Testis (tissue), 3 donors: ENCODE results near the gene LRP1B. TPM values are rescaled to one million over a fixed set of nuclear protein-coding genes. Genes with fewer than 3 reads are reported as not detected.

Experiments used
- DNase-seq: peaks from one replicate; pipeline ENCODE4 v3.0.0-alpha.2; 2019
- H3K27ac ChIP-seq, 2 donors: fragments of 200-600 bp; sonication (generic); one replicate each; pipeline ENCODE4 v1.5.1; 2019
- H3K27me3 ChIP-seq: fragments of 200-600 bp; sonication (generic); one replicate; pipeline ENCODE4 v1.5.1; 2019
- H3K36me3 ChIP-seq: fragments of 200-600 bp; sonication (generic); one replicate; pipeline ENCODE4 v1.5.1; 2017; ENCODE audit warnings: low read depth; ENCODE audit errors: missing control alignments
- H3K4me1 ChIP-seq: fragments of 200-600 bp; sonication (generic); one replicate; pipeline ENCODE4 v1.5.1; 2019
- H3K4me3 ChIP-seq, 2 donors: fragments of 200-600 bp; sonication (generic); one replicate each; pipeline ENCODE4 v1.5.1; 2017 to 2019
- H3K9me3 ChIP-seq: fragments of 200-600 bp; sonication (generic); one replicate; pipeline ENCODE4 v1.5.1; 2017
- POLR2A ChIP-seq: fragments of 450-650 bp; IDR thresholded peaks from one replicate; pipeline ENCODE4 v1.6.1; 2017; ENCODE audit warnings: antibody characterized with exemption, mild to moderate bottlenecking, moderate library complexity
- WGBS, 2 donors: methylation state at CpG; one replicate each; pipeline ENCODE4 v1.1.5; 2018; 5-methylcytosine and 5-hydroxymethylcytosine counted together
- intact Hi-C: fragments of 100-400 bp; cut with DNase I; formaldehyde crosslinking; loops from one replicate; pipeline ENCODE4 v1.15.1; 2023; ENCODE audit warnings: low total_unique reads
- polyA plus RNA-seq: library from polyadenylated mRNA; stranded (reverse); fragments of 350-450 nt; fragmentation: Illumina TruSeq; extraction: RNeasy Lipid Tissue Mini Kit (QIAGEN cat#74804); gene quantifications from one replicate; pipeline ENCODE4 v1.2.3, GENCODE V29; 2014; ENCODE audit warnings: low read depth, low replicate concordance; ENCODE audit not compliant: insufficient read depth
- total RNA-seq, 2 donors: library from RNA; depleted of rRNA; stranded (reverse); fragments of >200 nt; gene quantifications; one replicate each; pipeline ENCODE4 v1.2.3, GENCODE V29; 2016
- TF ChIP-seq, protein P1 (sequence below), 3 experiments: fragments of 450-650 bp in 2 of 3; fragments of 200-600 bp in 1 of 3; sonication (generic) in 1 of 3; IDR thresholded peaks; one replicate each; pipeline ENCODE4 v1.5.1; 2016 to 2019; ENCODE audit warnings: antibody characterized with exemption in 3 of 3, mild to moderate bottlenecking in 2 of 3, moderate library complexity in 1 of 3

The LRP1B gene
- total and polyA plus RNA-seq, 3 donors from 2014 or later: 0.79 to 1.9 (median 0.84) TPM

DNA sequence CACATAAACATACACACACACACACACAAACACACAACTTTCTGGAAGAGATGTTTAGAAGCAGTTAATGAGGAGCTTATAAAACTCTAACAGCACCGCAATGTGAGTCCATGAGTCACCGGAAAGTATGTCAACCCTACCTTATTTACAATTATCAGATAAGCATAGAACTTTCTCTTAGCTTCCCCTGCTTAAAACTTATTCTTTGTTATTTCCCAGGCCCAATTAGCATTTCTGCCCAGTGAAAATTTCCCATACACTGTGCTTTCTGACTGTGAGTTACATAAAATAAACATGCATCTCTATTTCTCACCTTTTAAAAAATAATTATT is 737.6 kb downstream of the LRP1B start:
- TF ChIP-seq, protein P1, sequence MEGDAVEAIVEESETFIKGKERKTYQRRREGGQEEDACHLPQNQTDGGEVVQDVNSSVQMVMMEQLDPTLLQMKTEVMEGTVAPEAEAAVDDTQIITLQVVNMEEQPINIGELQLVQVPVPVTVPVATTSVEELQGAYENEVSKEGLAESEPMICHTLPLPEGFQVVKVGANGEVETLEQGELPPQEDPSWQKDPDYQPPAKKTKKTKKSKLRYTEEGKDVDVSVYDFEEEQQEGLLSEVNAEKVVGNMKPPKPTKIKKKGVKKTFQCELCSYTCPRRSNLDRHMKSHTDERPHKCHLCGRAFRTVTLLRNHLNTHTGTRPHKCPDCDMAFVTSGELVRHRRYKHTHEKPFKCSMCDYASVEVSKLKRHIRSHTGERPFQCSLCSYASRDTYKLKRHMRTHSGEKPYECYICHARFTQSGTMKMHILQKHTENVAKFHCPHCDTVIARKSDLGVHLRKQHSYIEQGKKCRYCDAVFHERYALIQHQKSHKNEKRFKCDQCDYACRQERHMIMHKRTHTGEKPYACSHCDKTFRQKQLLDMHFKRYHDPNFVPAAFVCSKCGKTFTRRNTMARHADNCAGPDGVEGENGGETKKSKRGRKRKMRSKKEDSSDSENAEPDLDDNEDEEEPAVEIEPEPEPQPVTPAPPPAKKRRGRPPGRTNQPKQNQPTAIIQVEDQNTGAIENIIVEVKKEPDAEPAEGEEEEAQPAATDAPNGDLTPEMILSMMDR (IDR thresholded peaks at IDR 0.05): no peak
- no peak for TF ChIP-seq POLR2A
- H3K27ac ChIP-seq: no peak overlapping the region

DNA sequence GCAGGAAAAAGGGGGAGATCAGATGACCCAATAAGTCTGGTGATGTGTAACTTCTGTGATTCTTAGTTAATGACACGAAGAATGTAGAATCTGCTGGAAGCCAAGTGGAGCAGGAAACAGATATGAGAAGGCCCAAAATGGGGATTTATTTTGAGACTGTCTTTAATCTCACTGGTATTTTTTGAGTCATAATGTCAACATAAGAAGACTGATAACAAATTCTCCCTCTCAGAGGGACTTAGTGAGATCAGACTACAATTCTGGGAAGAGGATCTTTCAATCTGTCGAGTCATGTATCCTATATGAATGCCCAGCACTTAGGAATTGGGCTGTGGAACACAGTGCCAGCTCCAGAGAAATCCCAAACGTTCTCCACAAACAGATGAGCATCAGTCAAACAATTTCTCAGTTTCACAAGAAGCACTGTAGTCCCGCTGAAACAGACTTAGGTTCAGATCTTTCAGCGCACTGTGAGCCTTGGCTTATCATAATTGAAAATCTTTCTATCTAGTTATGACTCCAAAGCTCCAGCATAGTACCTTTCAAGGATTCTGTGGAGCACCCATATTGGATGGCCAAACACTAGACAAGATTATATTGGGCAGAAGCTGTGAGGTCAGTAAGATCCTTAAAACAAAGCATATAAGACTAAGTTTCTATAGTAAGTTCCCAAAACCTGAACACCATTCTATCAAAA is 738.2 kb downstream of the LRP1B start:
- Histone ChIP-seq H3K27ac (no peak overlapping the region), H3K27me3 (no peaks in the 10 kb centered on the region), H3K4me1 (no peaks in the 10 kb centered on the region), H3K9me3 (no peaks in the 10 kb centered on the region), H3K36me3 (no peaks in the 10 kb centered on the region), H3K4me3 (no peak overlapping the region)
- no peak for TF ChIP-seq POLR2A
- TF ChIP-seq, protein P1 (IDR thresholded peaks at IDR 0.05): no peak
- WGBS, 2 donors: 81 to 82% methylated on average over 5 of the region's 5 CpGs
- intact Hi-C loops: no loop called here
- no peak for DNase-seq

More for the DNA sequence above, 737.6 kb downstream of the LRP1B start:
- Histone ChIP-seq H3K9me3 (no peaks in the 10 kb centered on the region), H3K4me3 (no peak overlapping the region), H3K36me3 (no peaks in the 10 kb centered on the region), H3K4me1 (no peaks in the 10 kb centered on the region), H3K27me3 (no peaks in the 10 kb centered on the region)
- DNase-seq: no peak
- WGBS, 2 donors: 93 to 94% methylated on average over 2 of the region's 2 CpGs
- intact Hi-C loops: no loop called here

DNA sequence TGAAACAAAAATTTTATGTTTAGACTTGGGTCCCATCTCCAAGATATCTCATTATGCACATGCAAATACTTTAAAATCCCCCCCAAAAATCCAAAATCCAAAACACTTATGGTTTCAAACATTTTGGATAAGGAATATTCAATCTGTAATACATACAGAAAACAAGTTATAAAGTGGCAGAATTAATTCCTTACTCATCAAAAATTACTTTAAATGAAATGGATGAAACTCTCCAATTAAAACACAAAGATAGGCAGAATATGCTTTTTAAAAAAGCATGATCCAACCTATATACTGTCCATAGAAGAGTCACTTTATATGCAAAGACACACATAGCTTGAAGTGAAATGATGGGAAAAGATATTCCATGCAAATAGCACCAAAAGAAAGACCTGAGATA is 744.6 kb downstream of the LRP1B start:
- TF ChIP-seq, protein P1 (IDR thresholded peaks at IDR 0.05): no peak
- TF ChIP-seq POLR2A: no peak
- no peaks in the 10 kb centered on the region for H3K27me3 ChIP-seq
- intact Hi-C loops: no loop called here
- no peaks in the 10 kb centered on the region for H3K4me1 ChIP-seq
- H3K36me3 ChIP-seq: no peaks in the 10 kb centered on the region
- no peaks in the 10 kb centered on the region for H3K9me3 ChIP-seq
- H3K27ac ChIP-seq: no peak overlapping the region
- no peak overlapping the region for H3K4me3 ChIP-seq
- DNase-seq: no peak

DNA sequence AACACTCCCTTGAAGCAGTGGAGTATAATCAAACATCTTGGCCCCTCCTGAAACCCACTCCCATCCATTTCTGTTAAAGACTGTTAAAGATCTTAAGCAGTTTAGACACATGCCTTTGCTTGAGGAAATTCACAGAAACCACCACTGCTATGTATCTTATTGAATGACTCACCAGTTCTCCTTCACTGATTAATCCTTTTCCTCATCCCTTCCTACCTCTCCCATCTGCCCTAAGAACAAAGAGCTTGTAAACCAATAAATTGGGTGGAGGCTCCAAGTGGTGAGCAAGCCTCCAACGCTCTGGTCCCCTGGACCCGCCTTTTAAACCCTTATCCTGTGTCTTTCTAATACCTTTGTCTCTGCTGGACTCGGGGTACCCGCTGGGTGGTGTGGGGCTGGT is 746.1 kb downstream of the LRP1B start:
- H3K27me3 ChIP-seq: no peaks in the 10 kb centered on the region
- no peak overlapping the region for H3K27ac ChIP-seq
- intact Hi-C loops: no loop called here
- H3K4me3 ChIP-seq: no peak overlapping the region
- H3K9me3 ChIP-seq: no peaks in the 10 kb centered on the region
- no peaks in the 10 kb centered on the region for H3K36me3 ChIP-seq
- no peak for TF ChIP-seq POLR2A
- TF ChIP-seq, protein P1 (IDR thresholded peaks at IDR 0.05): no peak
- WGBS, 2 donors: 72 to 83% methylated on average over 4 of the region's 4 CpGs
- H3K4me1 ChIP-seq: no peaks in the 10 kb centered on the region
- DNase-seq: no peak

DNA sequence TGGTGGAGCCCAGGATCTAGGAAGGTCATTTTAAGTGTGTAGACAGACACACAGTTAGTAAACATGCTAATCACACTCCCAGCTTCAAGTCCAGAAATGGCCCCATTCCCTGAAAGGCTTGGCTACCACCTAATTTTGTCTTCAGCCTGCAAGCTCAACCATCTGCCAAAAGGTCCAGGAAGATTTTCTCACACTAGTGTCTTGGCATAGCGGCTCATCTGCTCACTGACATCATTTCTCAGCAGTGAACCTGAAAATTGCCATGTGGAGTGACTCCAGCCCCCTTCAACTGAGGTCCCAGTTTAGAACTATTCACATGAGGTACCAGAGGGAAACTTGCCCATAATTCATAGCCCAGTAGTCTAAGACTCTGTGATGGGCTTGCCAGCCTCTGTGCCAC is 748.9 kb downstream of the LRP1B start:
- WGBS, 2 donors: 95 to 100% methylated on average over 1 of the region's 1 CpG
- H3K27me3 ChIP-seq: no peaks in the 10 kb centered on the region
- no peak overlapping the region for H3K27ac ChIP-seq
- no peaks in the 10 kb centered on the region for H3K9me3 ChIP-seq
- no peaks in the 10 kb centered on the region for H3K4me1 ChIP-seq
- no peak for TF ChIP-seq POLR2A
- TF ChIP-seq, protein P1 (IDR thresholded peaks at IDR 0.05): no peak
- DNase-seq: no peak
- intact Hi-C loops: no loop called here
- no peaks in the 10 kb centered on the region for H3K36me3 ChIP-seq
- H3K4me3 ChIP-seq: no peak overlapping the region
